NCI-H1092 (cell line): Measurements from ENCODE around the gene PROSER2.
"Not testable (repeated sequence)": the region's sequence is repeated elsewhere in the genome, so short reads cannot be mapped to it uniquely, and the experiment has no call there.

Experiments
- DNase-seq: peaks from one replicate; lab custom pipeline; 2025; lab: John Stamatoyannopoulos, UW

The PROSER2 gene

GRCh38 chr10:11835704-11836103 is 12.5 kb downstream of the PROSER2 start:
- no peak for DNase-seq

- no peak for DNase-seq
Observed at GRCh38 chr10:11837372-11838161, 14.4 kb downstream of the PROSER2 start.

GRCh38 chr10:11838298-11838852 is 15.2 kb downstream of the PROSER2 start:
- no peak for DNase-seq

- no peak for DNase-seq
Observed at GRCh38 chr10:11841375-11841774, 18.2 kb downstream of the PROSER2 start.

GRCh38 chr10:11842411-11842810 is 19.3 kb downstream of the PROSER2 start:
- DNase-seq = no peak

- DNase-seq = no peak
Observed at GRCh38 chr10:11845113-11845512, 22.0 kb downstream of the PROSER2 start.

- no peak for DNase-seq
Observed at GRCh38 chr10:11846542-11846941, 23.4 kb downstream of the PROSER2 start.

GRCh38 chr10:11849277-11849676 is 26.1 kb downstream of the PROSER2 start:
- DNase-seq = no peak

- DNase-seq = no peak
Observed at GRCh38 chr10:11849911-11850310, 26.8 kb downstream of the PROSER2 start.

- no peak for DNase-seq
Observed at GRCh38 chr10:11851910-11852309, 28.8 kb downstream of the PROSER2 start.

- DNase-seq = not testable (repeated sequence)
Observed at GRCh38 chr10:11852637-11853036, 29.5 kb downstream of the PROSER2 start.

- no peak for DNase-seq
Observed at GRCh38 chr10:11853468-11853867, 30.3 kb downstream of the PROSER2 start.

- DNase-seq = no peak
Observed at GRCh38 chr10:11854301-11854700, 31.1 kb downstream of the PROSER2 start.

GRCh38 chr10:11856089-11856488 is 32.9 kb downstream of the PROSER2 start:
- no peak for DNase-seq

GRCh38 chr10:11856678-11857077 is 33.5 kb downstream of the PROSER2 start:
- DNase-seq = no peak

GRCh38 chr10:11858093-11858492 is 34.9 kb downstream of the PROSER2 start:
- DNase-seq = no peak

GRCh38 chr10:11861341-11861740 is 38.2 kb downstream of the PROSER2 start:
- no peak for DNase-seq

- DNase-seq = no peak
Observed at GRCh38 chr10:11861811-11862428, 38.8 kb downstream of the PROSER2 start.

GRCh38 chr10:11863353-11864109 is 40.4 kb downstream of the PROSER2 start:
- no peak for DNase-seq

- DNase-seq = no peak
Observed at GRCh38 chr10:11864727-11865126, 41.6 kb downstream of the PROSER2 start.

- DNase-seq = no peak
Observed at GRCh38 chr10:11865561-11865960, 42.4 kb downstream of the PROSER2 start.

- DNase-seq = no peak
Observed at GRCh38 chr10:11866199-11866925, 43.2 kb downstream of the PROSER2 start.
